ENCODE results near the gene LPIN1. TPM values are rescaled to one million over a fixed set of nuclear protein-coding genes. Genes with fewer than 3 reads are reported as not detected.

LPIN1 gene, protein sequence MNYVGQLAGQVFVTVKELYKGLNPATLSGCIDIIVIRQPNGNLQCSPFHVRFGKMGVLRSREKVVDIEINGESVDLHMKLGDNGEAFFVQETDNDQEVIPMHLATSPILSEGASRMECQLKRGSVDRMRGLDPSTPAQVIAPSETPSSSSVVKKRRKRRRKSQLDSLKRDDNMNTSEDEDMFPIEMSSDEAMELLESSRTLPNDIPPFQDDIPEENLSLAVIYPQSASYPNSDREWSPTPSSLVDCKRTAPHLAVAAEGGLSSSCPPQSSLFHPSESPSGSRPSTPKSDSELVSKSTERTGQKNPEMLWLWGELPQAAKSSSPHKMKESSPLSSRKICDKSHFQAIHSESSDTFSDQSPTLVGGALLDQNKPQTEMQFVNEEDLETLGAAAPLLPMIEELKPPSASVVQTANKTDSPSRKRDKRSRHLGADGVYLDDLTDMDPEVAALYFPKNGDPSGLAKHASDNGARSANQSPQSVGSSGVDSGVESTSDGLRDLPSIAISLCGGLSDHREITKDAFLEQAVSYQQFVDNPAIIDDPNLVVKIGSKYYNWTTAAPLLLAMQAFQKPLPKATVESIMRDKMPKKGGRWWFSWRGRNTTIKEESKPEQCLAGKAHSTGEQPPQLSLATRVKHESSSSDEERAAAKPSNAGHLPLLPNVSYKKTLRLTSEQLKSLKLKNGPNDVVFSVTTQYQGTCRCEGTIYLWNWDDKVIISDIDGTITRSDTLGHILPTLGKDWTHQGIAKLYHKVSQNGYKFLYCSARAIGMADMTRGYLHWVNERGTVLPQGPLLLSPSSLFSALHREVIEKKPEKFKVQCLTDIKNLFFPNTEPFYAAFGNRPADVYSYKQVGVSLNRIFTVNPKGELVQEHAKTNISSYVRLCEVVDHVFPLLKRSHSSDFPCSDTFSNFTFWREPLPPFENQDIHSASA
- total RNA-seq (2014; rRNA removed; shearing (Covaris generic)), result 16.6 and 23.1 TPM in 2 replicates

DNA sequence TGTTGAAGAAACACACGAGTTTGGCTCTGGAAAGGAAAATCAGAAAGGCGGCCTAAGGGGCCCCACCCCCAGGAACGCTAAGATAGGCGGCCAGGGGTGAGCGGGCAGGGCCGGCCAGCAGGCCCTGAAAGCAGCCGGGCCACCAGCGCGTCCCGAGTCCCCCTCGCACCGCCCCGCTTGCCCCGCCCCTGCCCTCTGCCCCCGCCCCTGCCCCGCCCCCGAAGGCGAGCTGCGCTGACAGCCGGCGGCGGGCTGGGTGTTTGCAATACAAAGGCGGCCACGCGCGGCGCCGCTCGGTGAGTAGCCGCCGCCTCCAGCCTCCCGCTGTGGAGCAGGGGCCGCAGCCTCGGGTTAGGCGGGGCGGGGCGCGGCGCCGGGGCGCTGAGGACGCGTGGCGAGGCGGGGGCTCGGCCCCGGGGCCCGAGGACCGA, at the start of gene LPIN1:
Gene LPIN1, plus strand, starts transcription at position 257 of the 431 bp plus-strand sequence. CDS start 18,910 bp downstream, outside the sequence.

Small RNA genes lying within 50 kb of the gene (small RNA-seq; reads per million reads assigned to genes)
- not detected for gene MIR4262
- gene MIR548S, result not detected

Other genes with a start within 250 kb of the LPIN1 start
- gene GREB1, start 212.6 kb upstream of the LPIN1 start, total RNA-seq (2014; rRNA removed; shearing (Covaris generic)), result 0.53 and 1.5 TPM in 2 replicates
- gene NTSR2, start 76.4 kb upstream of the LPIN1 start, total RNA-seq (2014; rRNA removed; shearing (Covaris generic)), result not detected in 2 replicates

All from A375 (cell line).